SW480 (cell line): Measurements from ENCODE around the gene GRID2.
A peak's percentile ranks its signal among the peaks of the same experiment; 100 is the strongest.

Source experiments
- DNase-seq: peaks from one replicate; pipeline ENCODE4 v3.0.0-alpha.2; 2016; ENCODE audit warnings: low spot score

GRID2 gene

DNA sequence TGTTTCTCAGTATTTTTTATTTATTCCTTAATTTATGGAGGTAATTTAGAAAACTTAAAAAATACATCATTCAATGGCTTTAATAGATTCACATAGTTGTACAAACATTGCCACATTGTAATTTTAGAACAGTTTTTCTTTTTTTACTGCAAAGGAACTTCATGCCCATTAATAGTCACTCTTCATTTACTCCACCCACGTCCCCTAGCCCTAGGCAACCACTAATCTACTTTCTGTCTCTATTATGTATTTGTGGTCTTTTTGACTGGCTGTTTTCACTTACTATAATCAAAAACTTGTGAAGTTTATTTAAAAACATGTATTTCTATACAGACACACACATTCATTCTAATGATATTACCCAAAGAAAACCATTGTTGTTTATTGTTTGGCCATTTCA lies 664.8 kb downstream of the GRID2 start:
- no peak for DNase-seq

DNA sequence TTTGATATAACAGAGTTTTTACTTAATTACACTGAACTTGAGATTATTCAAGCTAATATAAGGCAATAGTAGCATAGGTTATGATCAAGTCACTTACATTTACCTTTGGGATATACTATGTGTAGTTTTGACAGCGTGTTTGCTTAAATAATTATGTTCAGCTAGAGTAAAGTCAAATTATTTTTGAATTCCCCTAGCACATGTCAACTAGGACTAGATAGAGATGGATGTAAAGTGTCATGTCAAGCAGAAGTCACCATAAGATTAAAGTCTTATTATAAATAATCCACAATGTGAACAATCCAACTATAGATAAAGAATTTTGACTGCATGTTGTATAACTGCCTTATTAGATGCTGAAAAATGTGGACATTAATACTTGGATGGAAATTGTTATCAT lies 665.2 kb downstream of the GRID2 start:
- no peak for DNase-seq

DNA sequence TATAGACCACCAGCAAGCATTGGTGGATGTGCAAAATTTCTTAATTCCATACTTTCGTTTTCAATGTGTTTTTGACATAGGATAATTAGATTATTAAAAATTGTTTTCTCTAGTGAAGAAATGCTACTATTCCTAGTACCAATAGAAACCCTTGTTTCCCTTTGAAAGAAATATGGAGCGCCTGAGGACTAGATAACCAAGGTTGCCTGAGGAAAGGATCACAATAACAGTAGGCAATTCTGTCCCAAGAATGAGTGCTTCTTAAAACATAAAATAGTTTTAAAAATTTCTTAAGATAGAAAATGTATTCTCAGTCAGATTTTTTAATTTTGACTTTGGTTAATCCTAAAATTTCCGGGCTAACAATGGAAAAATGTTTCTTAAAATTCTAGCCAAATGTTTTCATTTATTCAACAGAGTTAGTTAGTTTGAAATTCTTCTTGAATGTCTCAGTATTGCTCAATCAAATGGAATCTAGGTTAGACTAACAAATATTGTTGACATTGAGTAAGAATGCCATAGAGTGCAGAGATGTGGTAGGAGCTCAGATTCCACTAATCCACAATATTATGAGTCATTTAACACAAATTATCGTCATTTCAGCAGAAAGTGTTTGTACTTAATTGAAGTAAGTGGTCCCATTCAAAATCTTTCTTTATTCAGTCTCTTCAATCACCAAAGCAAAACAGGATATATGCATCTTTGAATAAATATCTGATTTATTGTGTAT lies 666.0 kb downstream of the GRID2 start:
- peak; percentile 2 for DNase-seq

DNA sequence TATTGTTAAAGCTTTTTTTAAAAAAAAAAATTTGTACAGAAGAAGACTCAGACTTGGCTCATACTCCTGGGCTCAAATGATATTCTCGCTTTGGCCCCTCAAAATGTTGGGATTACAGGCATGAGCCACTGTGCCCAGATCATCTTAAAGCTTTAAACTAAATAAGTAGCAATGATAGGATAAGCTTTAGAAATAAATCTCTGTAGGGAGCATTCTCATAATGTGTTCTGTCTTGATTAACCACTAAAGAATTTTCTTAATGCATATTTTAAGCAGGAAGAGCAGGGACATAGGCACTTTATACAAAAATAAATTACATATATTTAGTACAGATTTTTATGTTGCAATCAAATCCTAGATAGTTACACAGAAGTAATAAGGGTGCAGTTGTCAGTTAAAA lies 667.2 kb downstream of the GRID2 start:
- DNase-seq: no peak

DNA sequence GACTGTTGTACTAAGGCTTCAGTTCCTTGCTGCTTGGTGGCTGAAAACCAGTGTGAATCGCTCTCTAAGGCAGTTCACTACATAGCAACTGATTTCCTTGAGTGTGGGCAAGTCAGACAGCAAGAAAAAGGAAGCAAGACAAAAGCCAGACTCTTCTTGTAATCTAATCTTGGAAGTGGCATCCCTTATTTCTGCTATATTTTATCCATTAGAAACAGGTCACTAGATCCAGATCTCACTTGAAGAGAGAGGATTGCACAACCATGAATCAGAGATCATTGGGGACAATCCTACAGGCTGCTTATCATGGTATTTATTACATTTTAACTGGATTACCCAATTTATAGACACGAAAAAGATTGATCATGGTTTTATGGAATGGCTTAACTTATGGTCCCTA lies 684.5 kb downstream of the GRID2 start:
- DNase-seq: no peak

DNA sequence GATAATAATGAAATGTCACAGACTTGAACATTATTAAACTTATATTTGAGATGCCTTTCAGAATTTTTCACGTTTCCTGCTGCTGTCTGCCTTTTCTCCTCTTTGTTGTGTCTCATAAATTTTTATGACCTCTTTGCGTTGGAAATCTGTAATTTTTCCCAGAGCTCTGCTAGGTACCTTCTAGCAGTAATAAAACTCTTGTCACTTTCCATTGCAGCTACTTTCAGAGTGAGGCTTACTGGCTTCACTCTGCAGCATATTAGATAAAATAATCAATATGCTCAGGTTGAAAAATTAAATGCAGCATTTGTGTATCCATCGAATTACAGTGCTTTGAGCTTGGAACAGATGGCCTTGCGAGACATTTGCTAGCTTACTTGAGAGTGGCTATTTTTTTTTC lies 689.0 kb downstream of the GRID2 start:
- DNase-seq: no peak

DNA sequence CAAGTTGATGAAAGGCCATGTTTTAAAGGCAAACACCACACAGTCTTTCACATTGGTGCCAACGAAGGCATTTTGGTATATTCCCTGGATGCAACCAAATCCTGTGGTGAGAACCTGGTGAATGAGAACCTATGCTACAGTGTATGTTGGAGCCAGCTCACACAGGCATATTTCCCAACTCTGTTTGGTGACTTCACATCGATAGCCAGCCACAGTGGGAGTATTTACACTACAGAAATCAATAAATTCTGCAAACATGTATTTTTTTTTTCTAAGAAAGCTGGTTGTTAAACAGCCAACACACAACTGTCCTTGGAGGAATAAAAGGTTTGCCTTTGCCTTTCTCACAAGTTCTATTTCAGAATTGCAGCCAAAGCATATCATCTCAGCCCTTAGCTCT lies 691.0 kb downstream of the GRID2 start:
- no peak for DNase-seq

DNA sequence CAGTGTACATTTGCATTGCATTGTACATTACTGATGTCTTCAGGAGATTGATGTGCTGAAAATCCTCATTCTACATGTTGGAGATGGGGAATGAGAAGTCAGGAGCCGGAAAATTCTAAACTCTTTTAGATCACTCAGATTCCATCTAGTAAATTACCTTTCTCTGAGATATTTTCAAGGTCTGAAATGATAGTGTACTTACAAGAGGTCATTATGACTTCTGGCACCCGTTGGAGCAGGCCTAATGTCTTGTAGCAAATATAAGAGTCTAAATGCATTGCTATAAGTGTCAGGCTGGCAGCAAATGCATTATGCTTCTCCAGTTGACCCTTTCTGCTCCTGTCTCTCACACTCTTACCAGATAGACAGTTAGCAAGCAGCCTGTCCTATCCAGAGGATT lies 692.8 kb downstream of the GRID2 start:
- DNase-seq: no peak

DNA sequence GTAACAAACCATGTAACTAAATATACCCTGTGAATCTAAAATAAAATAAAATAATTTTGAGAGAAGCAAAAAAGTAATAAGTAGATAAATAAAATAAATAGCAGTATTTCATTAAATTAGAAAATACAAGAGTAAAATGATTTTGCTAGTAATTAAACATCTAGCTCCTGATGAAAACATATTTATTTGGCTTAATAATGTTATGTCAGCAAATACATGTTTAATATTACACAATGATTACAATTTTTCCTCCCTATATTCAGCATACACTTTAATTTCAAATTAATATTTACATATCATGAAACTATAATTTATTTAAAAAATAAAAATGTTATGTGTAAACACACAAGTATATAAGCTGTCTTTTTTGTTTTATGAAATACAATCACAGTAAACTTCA lies 697.1 kb downstream of the GRID2 start:
- no peak for DNase-seq

DNA sequence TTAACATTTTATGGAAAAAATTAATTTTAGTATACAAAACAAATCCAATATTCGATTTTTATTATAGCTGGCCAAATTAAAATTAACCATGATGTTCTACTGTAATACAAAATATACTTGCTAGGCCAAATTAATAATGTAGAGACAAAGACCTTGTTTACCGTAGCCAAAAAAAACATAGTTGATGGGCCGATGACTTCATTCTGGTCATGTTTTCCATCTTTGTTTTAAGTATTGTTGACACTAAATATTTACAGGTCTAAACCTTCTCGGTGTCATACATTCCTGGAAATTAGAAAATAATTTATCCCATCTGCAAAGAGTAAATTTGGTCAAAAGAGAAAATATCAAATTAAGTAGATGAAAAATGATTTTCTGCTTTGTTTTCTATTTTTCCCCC lies 698.5 kb downstream of the GRID2 start:
- DNase-seq: no peak

DNA sequence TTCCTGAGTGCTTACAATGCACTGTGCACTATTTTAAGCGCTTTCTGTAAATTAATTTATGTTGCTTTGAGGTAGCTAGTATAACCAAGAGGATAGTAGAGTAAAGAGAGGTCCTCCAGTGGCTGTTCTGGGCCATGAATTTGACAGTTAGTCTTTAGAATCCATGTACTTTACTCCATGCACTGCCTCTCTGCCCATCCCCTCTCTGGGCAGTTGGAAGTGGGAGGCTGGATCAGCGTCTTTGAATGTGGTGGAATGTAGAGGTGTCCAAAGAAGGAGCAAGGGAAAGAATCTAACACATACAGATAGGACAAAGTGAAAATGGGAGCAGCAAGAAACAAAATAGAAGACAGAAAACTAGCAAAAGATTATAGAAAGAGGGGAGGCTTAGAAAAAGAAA lies 712.6 kb downstream of the GRID2 start:
- DNase-seq: no peak

DNA sequence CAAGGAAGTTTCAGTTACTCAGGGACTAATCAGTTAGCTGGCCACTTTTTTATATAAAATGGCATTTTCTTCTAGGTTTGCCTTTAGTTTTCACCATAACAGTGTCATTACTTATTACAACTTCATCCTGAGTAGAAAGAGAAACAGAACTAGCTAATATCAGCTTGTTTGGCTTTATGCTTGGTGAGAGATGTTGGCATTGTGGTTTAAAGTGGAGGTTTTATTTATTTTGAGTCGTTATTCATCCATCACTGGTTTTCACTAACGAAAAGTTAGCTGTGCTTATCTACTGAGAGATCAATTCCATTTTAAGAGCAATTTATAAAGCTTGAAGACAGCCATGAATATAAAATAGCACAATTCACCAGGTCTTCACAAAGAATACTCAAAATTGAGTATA lies 714.5 kb downstream of the GRID2 start:
- no peak for DNase-seq

DNA sequence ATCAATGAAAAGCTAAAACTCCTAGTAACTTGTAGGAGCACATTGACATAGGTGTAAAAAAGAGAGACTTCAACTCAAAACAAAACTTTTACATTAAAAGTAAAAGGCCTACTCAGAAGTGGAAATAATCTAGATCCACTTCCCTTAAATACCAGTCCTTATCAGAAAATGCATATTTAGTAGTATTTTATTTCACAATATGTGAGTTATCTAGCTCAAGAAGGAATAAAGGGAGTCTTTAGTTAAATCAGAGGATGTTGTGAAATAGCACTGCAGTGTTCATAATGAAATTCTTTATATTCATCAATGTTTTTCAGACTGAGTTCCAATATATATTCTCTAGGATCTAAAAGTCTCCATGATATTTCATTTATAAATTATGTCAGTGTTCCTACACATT lies 715.0 kb downstream of the GRID2 start:
- no peak for DNase-seq

DNA sequence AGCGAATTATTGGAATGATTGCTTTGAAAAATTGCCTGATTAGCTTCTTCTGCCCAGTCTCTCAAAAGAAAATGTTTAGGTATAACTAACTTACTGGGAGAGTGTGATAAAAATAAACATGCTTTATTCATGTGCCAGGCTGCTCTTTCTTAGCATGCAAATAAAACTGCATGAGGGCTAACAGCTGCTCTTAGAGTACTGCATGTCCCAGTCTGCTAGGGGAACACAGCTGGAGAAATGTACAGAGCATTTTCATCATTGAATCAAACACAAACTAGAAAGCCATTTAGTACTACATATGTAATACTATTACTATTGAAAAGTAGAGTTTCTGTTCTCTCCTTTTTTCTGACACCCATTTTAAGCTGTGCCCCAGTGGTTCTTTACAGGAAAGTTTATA lies 726.0 kb downstream of the GRID2 start:
- DNase-seq: no peak

DNA sequence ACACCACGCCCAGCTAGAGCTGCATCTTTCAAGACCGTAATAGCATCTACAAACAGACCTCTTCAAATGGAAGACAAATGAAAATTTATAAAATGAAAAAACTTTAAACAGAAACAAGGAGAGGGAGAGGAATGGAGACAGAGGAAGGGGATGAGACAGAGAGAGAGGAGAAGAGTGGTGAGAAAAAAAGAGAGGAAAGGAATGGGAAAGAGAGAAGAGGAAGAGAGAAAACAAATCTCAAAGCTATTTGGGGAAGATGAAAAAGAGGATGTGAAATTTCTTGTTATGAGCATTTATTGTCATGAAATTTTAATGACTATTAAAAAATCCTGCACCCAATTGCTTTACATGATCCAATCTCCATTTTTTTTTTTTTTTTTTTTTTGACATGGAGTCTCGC lies 726.9 kb downstream of the GRID2 start:
- DNase-seq: no peak

DNA sequence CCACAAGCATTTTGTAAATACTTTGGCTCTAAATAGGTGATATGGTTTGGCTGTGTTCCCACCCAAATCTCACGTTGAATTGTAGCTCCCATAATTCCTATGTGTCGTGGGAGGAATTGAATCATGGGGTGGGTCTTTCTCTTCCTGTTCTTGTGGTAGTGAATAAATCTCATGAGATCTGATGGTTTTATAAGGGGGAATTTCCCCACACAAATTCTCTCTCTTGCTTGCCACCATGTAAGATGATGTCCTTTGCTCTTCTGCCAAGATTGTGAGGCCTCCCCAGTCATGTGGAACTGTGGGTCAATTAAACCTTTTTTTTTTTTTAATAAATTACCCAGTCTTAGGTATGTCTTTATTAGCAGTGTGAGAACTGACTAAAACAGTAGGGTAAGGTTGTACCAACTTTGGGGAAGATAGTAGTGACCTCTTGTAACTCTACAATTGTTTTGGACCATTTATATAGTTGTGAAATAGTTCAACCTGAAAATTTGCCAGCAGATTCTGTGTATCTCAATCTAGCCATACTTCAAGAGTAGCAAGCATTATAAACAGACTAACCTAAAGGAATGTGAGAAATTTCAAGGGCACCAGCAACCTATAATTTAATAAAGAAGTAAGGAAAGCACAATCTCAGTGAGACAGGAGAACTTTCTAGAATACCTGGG lies 727.8 kb downstream of the GRID2 start:
- DNase-seq: no peak

DNA sequence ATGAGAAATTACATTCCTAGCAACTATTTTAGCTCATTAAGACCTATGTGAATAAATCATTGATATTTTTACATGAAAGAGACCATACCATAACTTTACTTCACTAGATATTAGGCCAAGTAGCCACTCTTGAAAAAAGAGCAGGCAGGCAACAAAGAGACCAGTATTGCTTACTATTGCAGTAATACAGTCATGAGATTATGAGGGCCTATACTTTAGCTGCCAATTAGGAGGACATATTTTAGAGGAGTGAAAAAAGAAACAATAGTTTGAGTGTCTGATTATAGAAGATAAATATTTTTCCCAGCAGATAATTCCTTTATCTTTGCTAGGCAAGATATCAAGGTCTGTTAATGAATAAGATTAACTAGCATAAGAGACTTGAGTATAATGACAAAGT lies 739.0 kb downstream of the GRID2 start:
- DNase-seq: no peak

DNA sequence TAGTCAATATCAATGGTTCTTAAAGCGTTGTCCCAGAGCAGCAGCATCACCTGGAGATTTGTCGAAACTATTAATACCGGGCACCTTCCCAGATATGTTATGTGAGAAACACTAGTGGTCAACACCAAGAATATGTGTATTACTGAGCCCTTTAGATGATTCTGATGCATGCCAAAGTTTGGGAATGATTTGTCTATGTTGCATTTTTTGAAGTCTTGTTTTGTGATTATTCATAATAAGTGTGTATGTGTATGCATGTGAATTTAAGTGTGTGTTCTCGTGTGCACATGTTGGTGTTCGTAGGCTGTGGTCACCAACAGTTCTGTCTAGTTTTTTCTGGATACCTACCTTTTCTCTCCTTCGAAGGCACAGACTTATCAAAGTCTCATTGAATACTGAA lies 749.4 kb downstream of the GRID2 start:
- no peak for DNase-seq

DNA sequence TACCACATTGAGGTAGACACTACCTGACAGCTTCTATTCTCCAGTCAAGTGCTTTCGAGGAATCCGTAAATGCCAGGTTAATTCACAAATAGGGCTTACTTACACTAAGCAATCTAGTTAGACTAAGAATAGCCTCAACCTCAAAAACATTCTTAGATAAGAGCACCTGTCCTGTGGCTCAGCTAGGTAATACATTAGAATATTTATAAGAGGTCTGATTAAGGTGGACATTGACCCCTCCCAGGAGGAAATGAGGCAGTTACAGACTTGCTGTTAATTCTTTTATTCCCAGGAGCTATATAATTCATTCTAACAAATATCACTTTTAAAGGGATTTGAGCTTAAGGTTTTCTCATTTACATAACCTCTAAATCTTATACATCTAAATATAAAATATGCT lies 758.1 kb downstream of the GRID2 start:
- no peak for DNase-seq

DNA sequence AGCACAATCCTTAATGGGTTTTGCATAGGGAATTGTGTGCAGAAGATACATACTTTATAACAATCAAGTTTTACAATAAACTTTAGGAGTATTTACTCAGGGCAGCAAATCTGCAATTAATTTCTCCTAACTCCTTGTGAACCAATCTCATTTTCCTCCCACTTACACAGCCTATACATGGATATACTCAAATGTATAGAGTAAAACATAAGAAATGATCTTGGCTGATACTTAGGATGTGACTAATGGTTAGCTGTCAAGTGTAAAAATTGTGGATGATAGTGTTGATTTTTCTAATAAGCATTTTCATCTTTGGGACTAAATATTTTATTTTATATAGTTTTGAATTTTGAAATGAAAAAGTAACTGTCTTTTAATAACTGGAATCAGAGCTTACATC lies 759.6 kb downstream of the GRID2 start:
- no peak for DNase-seq

DNA sequence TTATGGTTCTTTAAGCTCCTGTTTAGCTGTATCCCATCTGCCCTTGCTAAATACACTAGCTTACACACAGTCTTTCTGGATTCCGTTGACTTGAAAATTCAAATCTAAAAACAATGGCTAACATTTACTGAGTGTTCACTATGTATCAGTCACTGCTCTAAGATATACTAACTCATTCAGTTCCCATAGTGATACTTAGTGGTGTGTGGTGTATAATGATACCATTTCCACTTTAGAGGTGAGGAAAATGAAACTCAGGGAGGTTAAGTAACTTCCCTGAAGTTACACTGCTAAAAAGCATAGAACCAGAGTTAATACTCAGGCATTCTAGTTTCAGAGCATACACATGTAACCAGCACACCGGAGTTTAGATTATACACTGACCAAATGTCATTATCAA lies 762.0 kb downstream of the GRID2 start:
- no peak for DNase-seq

DNA sequence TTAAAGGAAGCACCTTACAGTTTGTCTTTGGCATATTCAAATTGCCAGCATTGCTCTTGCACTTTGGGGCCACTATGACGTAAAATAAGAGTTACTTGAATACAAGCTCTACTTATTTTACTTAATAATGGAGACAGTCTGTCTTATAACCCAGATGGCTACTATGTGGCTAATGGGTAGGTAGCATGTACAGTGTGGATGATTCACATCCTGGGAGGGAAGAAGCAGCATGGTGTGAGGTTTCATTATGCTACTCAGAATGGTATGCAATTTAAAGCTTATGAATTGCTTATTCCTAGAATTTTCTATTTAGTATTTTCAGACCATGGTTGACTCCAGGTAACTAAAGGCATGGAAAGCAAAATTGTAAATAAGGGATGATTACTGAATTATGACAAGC lies 763.0 kb downstream of the GRID2 start:
- no peak for DNase-seq

DNA sequence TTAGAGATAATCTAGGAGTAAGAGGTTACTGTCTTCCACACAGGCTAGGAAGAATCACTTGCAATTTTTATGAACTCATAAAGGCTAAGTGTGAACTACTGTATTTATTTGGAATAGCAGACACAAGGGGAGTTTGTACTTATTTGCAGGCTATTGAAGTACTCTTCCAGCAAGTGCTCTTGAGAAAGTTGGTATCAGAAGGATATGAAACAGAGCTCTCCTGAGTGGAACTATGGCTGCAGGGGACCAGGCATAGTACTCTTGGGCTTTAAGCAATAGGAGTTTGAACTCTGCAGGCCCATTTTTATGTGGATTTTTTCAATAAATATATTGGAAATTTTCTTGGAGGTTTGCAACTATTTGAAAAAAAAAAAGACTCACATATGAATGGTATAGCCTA lies 768.5 kb downstream of the GRID2 start:
- no peak for DNase-seq

DNA sequence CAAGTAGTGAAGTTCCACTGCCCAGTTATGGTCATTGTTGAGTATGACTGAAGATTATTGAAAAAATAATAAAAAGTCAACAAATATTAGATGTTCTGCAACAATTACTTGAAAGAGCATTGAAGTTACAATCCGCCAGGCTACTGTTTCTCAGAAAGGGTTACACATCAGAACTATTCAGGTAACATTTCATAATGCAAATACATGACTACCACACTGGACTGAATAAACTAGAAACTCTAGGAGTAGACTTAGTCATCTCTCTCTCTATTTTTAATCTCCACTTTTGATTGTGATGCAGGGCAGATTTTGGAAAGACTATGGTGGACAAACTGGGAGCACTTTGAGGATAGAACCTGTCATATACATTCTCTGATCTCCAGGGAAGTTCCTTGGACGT lies 776.5 kb downstream of the GRID2 start:
- DNase-seq: no peak
